CD14-positive monocyte (primary cell): ENCODE measurements around the gene LPCAT3. TPM values are rescaled to one million over a fixed set of nuclear protein-coding genes. Genes with fewer than 3 reads are reported as not detected.

ENCODE experiments used
- DNase-seq, 3 donors: peaks; one replicate each; pipeline ENCODE4 v3.0.0-alpha.2; 2011 to 2022
- H2AFZ ChIP-seq: 2 replicates; pipeline ENCODE4 v1.6.0; 2012; ENCODE audit warnings: mild to moderate bottlenecking, low read depth, low read length, inconsistent platforms; ENCODE audit not compliant: insufficient read depth, poor library complexity, severe bottlenecking
- H3K27ac ChIP-seq, 2 donors: 1 replicate in 1 of 2; 2 replicates in 1 of 2; pipeline ENCODE4 v1.5.1; 2012 to 2013; ENCODE audit warnings: low read length in 2 of 2, control low read depth in 1 of 2, inconsistent platforms in 1 of 2, low read depth in 1 of 2, mild to moderate bottlenecking in 1 of 2
- H3K27me3 ChIP-seq, 2 donors: one replicate each; pipeline versions ENCODE4 v1.6.0 to v1.6.1; 2011 to 2013; ENCODE audit warnings: low read length in 2 of 2; ENCODE audit not compliant: control insufficient read depth in 2 of 2, insufficient read depth in 2 of 2
- H3K36me3 ChIP-seq, 2 donors: replicated peaks in 1 of 2; 1 replicate in 1 of 2; 2 replicates in 1 of 2; pipeline versions ENCODE4 v1.5.1 to v1.6.1; 2012 to 2013; ENCODE audit warnings: low read length in 2 of 2, control low read depth in 1 of 2, inconsistent platforms in 1 of 2, mild to moderate bottlenecking in 1 of 2; ENCODE audit not compliant: insufficient read depth in 2 of 2, control insufficient read depth in 1 of 2
- H3K4me1 ChIP-seq, 2 donors: 1 replicate in 1 of 2; 2 replicates in 1 of 2; pipeline versions ENCODE4 v1.5.1 to v1.6.1; 2012 to 2013; ENCODE audit warnings: low read length in 2 of 2, control low read depth in 1 of 2, inconsistent platforms in 1 of 2, mild to moderate bottlenecking in 1 of 2, moderate library complexity in 1 of 2; ENCODE audit not compliant: insufficient read depth in 2 of 2, control insufficient read depth in 1 of 2
- H3K4me2 ChIP-seq: replicated peaks from 2 replicates; pipeline ENCODE3; 2012; ENCODE audit warnings: low read length, moderate library complexity, mild to moderate bottlenecking; ENCODE audit not compliant: poor library complexity, severe bottlenecking; ENCODE audit errors: extremely low read depth
- H3K4me3 ChIP-seq, 3 experiments: fragments of 200-600 bp in 1 of 3; sonication (generic) in 1 of 3; replicated peaks in 1 of 3; 1 replicate in 2 of 3; 2 replicates in 1 of 3; pipeline ENCODE4 v1.5.1; 2011 to 2013; ENCODE audit warnings: low read length in 3 of 3, mild to moderate bottlenecking in 3 of 3, control low read depth in 2 of 3, low read depth in 2 of 3, inconsistent platforms in 1 of 3, moderate library complexity in 1 of 3
- H3K79me2 ChIP-seq: 2 replicates; pipeline ENCODE4 v1.6.0; 2012; ENCODE audit warnings: mild to moderate bottlenecking, control low read depth, inconsistent platforms, low read length, moderate library complexity; ENCODE audit not compliant: insufficient read depth
- H3K9ac ChIP-seq: 2 replicates; pipeline ENCODE4 v1.6.0; 2017; ENCODE audit warnings: low read length, mild to moderate bottlenecking; ENCODE audit not compliant: insufficient read depth, poor library complexity, severe bottlenecking
- H3K9me3 ChIP-seq, 2 donors: replicated peaks in 1 of 2; 1 replicate in 1 of 2; 2 replicates in 1 of 2; pipeline versions ENCODE4 v1.5.1 to v1.6.1; 2012 to 2013; ENCODE audit warnings: low read length in 2 of 2, control low read depth in 1 of 2; ENCODE audit not compliant: control insufficient read depth in 1 of 2, insufficient read depth in 1 of 2
- H4K20me1 ChIP-seq: 2 replicates; pipeline ENCODE4 v1.6.0; 2012; ENCODE audit warnings: mild to moderate bottlenecking, low read length, control low read depth, moderate library complexity; ENCODE audit not compliant: insufficient read depth
- H3K27ac Mint-ChIP-seq, 7 donors: one replicate each; pipeline ENCODE4 v1.8.0; 2020; ENCODE audit warnings: mild to moderate bottlenecking in 7 of 7, mixed read lengths in 7 of 7, moderate library complexity in 6 of 7, inconsistent platforms in 2 of 7
- H3K27me3 Mint-ChIP-seq, 3 donors: one replicate each; pipeline ENCODE4 v1.8.0; 2021 to 2022; ENCODE audit warnings: low read depth in 3 of 3, mild to moderate bottlenecking in 3 of 3, mixed read lengths in 3 of 3, moderate library complexity in 3 of 3, inconsistent platforms in 1 of 3
- H3K36me3 Mint-ChIP-seq, 2 donors: one replicate each; pipeline ENCODE4 v1.8.0; 2020; ENCODE audit warnings: mixed read lengths in 2 of 2, inconsistent platforms in 1 of 2, mild to moderate bottlenecking in 1 of 2
- H3K4me1 Mint-ChIP-seq: one replicate; pipeline ENCODE4 v1.8.0; 2020; ENCODE audit warnings: mild to moderate bottlenecking, mixed read lengths
- H3K4me3 Mint-ChIP-seq, 2 donors: one replicate each; pipeline ENCODE4 v1.8.0; 2020; ENCODE audit warnings: mild to moderate bottlenecking in 2 of 2, mixed read lengths in 2 of 2, moderate library complexity in 1 of 2
- H3K9me3 Mint-ChIP-seq, 7 donors: one replicate each; pipeline ENCODE4 v1.8.0; 2020 to 2022; ENCODE audit warnings: mixed read lengths in 7 of 7, mild to moderate bottlenecking in 6 of 7, moderate library complexity in 6 of 7, inconsistent platforms in 2 of 7
- WGBS: methylation state at CpG from one replicate; pipeline ENCODE4 v1.1.5; 2013; ENCODE audit warnings: missing lambda C conversion rate; ENCODE audit not compliant: insufficient coverage; 5-methylcytosine and 5-hydroxymethylcytosine counted together
- intact Hi-C, 2 donors: fragments of 100-400 bp; cut with micrococcal nuclease; formaldehyde crosslinking; loops; one replicate each; pipeline versions ENCODE4 v1.15.0 to v1.15.1; 2023
- polyA plus RNA-seq, 3 donors: library from polyadenylated mRNA; depleted of rRNA in 1 of 3; unstranded in 2 of 3; stranded (reverse) in 1 of 3; fragments of 300-500 nt in 2 of 3; fragments of >200 nt in 1 of 3; fragmentation: Illumina TruSeq in 2 of 3; gene quantifications; 1 replicate in 2 of 3; 2 replicates in 1 of 3; pipeline ENCODE4 v1.2.3, GENCODE V29; 2012 to 2021
- TF ChIP-seq, protein P1 (sequence below): fragments of 200-600 bp; IDR thresholded peaks from one replicate; pipeline ENCODE4 v1.8.0; 2022; ENCODE audit warnings: antibody characterized with exemption, mild to moderate bottlenecking

Gene LPCAT3
- polyA plus RNA-seq, 3 donors: 50.9 to 62.7 (median 54.1) TPM

DNA sequence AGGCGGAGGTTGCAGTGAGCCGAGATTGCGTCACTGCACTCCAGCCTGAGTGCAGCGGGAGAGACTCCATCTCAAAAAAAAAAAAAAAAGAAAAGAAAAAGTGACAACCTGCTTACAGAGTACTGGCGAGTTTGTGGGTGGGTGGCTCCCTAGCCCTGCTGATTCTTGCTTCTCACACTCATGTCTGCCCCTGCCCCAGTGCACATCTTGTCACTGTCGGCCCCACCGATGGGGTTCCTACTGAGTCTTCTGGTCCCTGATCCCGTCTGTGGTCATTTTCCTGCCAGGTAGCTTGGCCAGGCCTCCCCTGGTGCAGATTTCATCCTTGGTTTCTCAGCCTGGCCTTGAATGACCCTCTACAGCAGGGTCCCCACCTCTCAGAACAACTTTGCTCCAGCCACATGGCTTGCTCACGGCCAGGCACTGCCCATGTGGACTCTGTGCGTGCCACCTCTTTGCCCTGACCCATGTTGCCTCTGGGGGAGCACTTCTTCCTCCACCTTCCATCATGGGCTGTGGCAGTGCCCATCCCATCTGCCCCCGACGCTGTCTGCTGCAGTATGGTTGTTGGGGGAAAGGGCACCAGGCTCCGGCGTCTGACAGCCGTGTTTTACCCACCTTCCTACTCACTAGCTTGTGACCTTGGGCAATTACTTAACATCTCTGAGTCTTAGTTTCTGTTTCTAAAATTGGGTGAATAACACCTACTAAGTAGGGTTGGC, 69.2 kb downstream of the LPCAT3 start:
- H3K4me1 Mint-ChIP-seq: peaks cover 71% of the 10 kb centered on the region
- intact Hi-C loops: no loop called here

DNA sequence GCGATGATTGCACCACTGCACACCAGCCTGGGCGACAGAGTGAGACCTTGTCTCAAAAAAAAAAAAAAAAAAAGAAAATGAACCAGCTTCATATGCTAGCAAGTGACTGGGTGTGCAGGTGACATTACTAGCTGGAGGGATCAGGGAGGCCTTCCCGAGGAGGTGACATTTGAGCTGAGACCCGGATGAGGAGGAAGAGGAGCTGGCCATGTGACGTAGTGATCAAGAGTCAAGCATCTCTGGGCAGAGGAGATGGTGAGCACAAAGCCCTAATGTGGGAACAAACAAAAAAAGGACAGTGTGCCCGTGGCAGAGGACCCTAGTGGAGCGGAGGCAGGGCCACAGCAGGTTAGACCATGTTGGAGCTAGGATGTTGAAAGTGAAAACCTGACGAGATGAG, 70.7 kb downstream of the LPCAT3 start:
- Histone ChIP-seq H2AFZ (no peak overlapping the region), H3K4me2 (no peak overlapping the region), H3K36me3 (peaks cover 5 to 10% of the 10 kb centered on the region in 2 donors), H4K20me1 (peaks cover 13% of the 10 kb centered on the region), H3K9ac (no peak overlapping the region), H3K9me3 (no peaks in the 10 kb centered on the region), H3K4me1 (peaks cover 77 to 83% of the 10 kb centered on the region in 2 donors), H3K27ac (no peak overlapping the region), H3K79me2 (peaks cover 37% of the 10 kb centered on the region), H3K4me3 (no peak overlapping the region), H3K27me3 (no peaks in the 10 kb centered on the region)
- intact Hi-C loops: no loop called here
- H3K4me3 Mint-ChIP-seq: no peak overlapping the region
- peak overlapping the region in 1 of 7 donors; percentile 46 for H3K27ac Mint-ChIP-seq
- WGBS: 87% methylated on average over 5 of the region's 8 CpGs
- peaks cover 7 to 12% of the 10 kb centered on the region in 2 donors for H3K36me3 Mint-ChIP-seq
- H3K27me3 Mint-ChIP-seq: peaks cover 0 to 2% (median 0%) of the 10 kb centered on the region in 3 donors
- DNase-seq: no peak
- TF ChIP-seq, protein P1, sequence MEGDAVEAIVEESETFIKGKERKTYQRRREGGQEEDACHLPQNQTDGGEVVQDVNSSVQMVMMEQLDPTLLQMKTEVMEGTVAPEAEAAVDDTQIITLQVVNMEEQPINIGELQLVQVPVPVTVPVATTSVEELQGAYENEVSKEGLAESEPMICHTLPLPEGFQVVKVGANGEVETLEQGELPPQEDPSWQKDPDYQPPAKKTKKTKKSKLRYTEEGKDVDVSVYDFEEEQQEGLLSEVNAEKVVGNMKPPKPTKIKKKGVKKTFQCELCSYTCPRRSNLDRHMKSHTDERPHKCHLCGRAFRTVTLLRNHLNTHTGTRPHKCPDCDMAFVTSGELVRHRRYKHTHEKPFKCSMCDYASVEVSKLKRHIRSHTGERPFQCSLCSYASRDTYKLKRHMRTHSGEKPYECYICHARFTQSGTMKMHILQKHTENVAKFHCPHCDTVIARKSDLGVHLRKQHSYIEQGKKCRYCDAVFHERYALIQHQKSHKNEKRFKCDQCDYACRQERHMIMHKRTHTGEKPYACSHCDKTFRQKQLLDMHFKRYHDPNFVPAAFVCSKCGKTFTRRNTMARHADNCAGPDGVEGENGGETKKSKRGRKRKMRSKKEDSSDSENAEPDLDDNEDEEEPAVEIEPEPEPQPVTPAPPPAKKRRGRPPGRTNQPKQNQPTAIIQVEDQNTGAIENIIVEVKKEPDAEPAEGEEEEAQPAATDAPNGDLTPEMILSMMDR: no peak
- H3K4me1 Mint-ChIP-seq: peaks cover 80% of the 10 kb centered on the region
- peaks cover 0 to 2% (median 0%) of the 10 kb centered on the region in 7 donors for H3K9me3 Mint-ChIP-seq

More for the DNA sequence above, 69.2 kb downstream of the LPCAT3 start:
- Histone ChIP-seq H2AFZ (peak overlapping the region; percentile 53), H4K20me1 (peaks cover 28% of the 10 kb centered on the region), H3K9ac (peak overlapping the region; percentile 16), H3K4me3 (peak overlapping the region in 2 of 3 experiments; percentile 6 to 60), H3K4me1 (peaks cover 74 to 82% of the 10 kb centered on the region in 2 donors), H3K9me3 (no peaks in the 10 kb centered on the region), H3K36me3 (peaks cover 12 to 14% of the 10 kb centered on the region in 2 donors), H3K27me3 (no peaks in the 10 kb centered on the region), H3K27ac (peak overlapping the region; percentile 67 to 70), H3K4me2 (peak overlapping the region; percentile 67), H3K79me2 (peaks cover 51% of the 10 kb centered on the region)
- Mint-ChIP-seq H3K9me3 (peaks cover 0 to 3% (median 0%) of the 10 kb centered on the region in 7 donors), H3K27ac (peak overlapping the region; percentile 87 to 96 (median 91)), H3K36me3 (peaks cover 15 to 22% of the 10 kb centered on the region in 2 donors), H3K27me3 (peaks cover 0 to 2% (median 0%) of the 10 kb centered on the region in 3 donors), H3K4me3 (peak overlapping the region; percentile 68 to 81)
- TF ChIP-seq, protein P1: peak; percentile 48
- 61% methylated on average over 6 of the region's 15 CpGs for WGBS
- DNase-seq: peak; percentile 69 to 82 (median 77)
